Panc1 (cell line): ENCODE results near the gene CCDC107. TPM values are rescaled to one million over a fixed set of nuclear protein-coding genes. Genes with fewer than 3 reads are reported as not detected.

ENCODE experiments used
- ATAC-seq: fragments of 200-7000 bp; cut with Tn5 transposase; 2 replicates; pipeline ENCODE4 v1.9.1; 2020; ENCODE audit warnings: mild to moderate bottlenecking, moderate library complexity
- BruUV-seq: library from RNA; stranded (reverse); fragments of 400-500 nt; replicated peaks from 2 replicates; lab custom pipeline; 2021; lab: Mats Ljungman, UMichigan
- CTCF ChIA-PET: fragments of 300-600 bp; sonication (Branson Sonifier 250); formaldehyde crosslinking; loops from one replicate; lab custom pipeline; 2022; ENCODE audit warnings: antibody characterized with exemption; lab: Charles Lee
- POLR2A ChIA-PET: fragments of 300-600 bp; sonication (Branson Sonifier 250); formaldehyde crosslinking; loops from one replicate; lab custom pipeline; 2022; ENCODE audit warnings: antibody characterized with exemption; lab: Charles Lee
- DNase-seq: peaks from one replicate; pipeline ENCODE4 v3.0.0-alpha.2; 2010; ENCODE audit warnings: low read depth, low spot score
- H3K27ac ChIP-seq: 2 replicates; pipeline ENCODE4 v1.5.1; 2011; ENCODE audit warnings: mild to moderate bottlenecking, low read length, inconsistent platforms
- H3K27me3 ChIP-seq: fragments of 200-500 bp; sonication (Bioruptor generic); 2 replicates; pipeline ENCODE4 v1.6.0; 2014; ENCODE audit warnings: low read length, inconsistent platforms; ENCODE audit not compliant: control insufficient read depth, insufficient read depth
- H3K36me3 ChIP-seq: fragments of 200-500 bp; sonication (Bioruptor generic); 2 replicates; pipeline ENCODE4 v1.5.1; 2014; ENCODE audit warnings: inconsistent platforms, mild to moderate bottlenecking, low read length, moderate library complexity; ENCODE audit not compliant: control insufficient read depth, insufficient read depth
- H3K4me1 ChIP-seq: 2 replicates; pipeline ENCODE4 v1.5.1; 2011; ENCODE audit warnings: inconsistent platforms, mild to moderate bottlenecking, low read length, moderate library complexity; ENCODE audit not compliant: control insufficient read depth, insufficient read depth
- H3K4me3 ChIP-seq, 2 experiments: 2 replicates each; pipeline ENCODE4 v1.5.1; 2011 to 2012; ENCODE audit warnings: low read depth in 2 of 2, low read length in 2 of 2, mild to moderate bottlenecking in 2 of 2, inconsistent platforms in 1 of 2, moderate library complexity in 1 of 2
- H3K9me3 ChIP-seq: fragments of 200-500 bp; sonication (Bioruptor generic); 2 replicates; pipeline ENCODE4 v1.5.1; 2014; ENCODE audit warnings: low read depth, mild to moderate bottlenecking, inconsistent platforms, low read length, moderate library complexity; ENCODE audit not compliant: control insufficient read depth, insufficient read depth
- POLR2AphosphoS5 ChIP-seq: IDR thresholded peaks from 2 replicates; pipeline ENCODE4 v1.6.1; 2012; ENCODE audit warnings: mild to moderate bottlenecking, low read depth, low read length, moderate library complexity
- REST ChIP-seq, 2 experiments: IDR thresholded peaks; 2 replicates each; pipeline ENCODE4 v1.6.1; 2011 to 2012; ENCODE audit warnings: low read depth in 2 of 2, control low read depth in 1 of 2, low read length in 1 of 2, mild to moderate bottlenecking in 1 of 2, moderate library complexity in 1 of 2; ENCODE audit not compliant: insufficient read depth in 1 of 2
- SIN3A ChIP-seq: IDR thresholded peaks from 2 replicates; pipeline ENCODE4 v1.6.1; 2012; ENCODE audit warnings: low read depth, mild to moderate bottlenecking, low read length, moderate library complexity, borderline replicate concordance; ENCODE audit not compliant: insufficient read depth
- TCF7L2 ChIP-seq: IDR thresholded peaks from 2 replicates; pipeline ENCODE4 v1.6.1; 2011; ENCODE audit warnings: mild to moderate bottlenecking, low read depth, low read length, inconsistent platforms
- in situ Hi-C: cut with HindIII; loops from 2 replicates; pipeline ENCODE4 v1.10.0; 2016; ENCODE audit warnings: low sequenced_read_pairs, low pct_unique_long_range_greater_than_20kb
- intact Hi-C: fragments of 100-400 bp; cut with micrococcal nuclease; formaldehyde crosslinking; loops from one replicate; pipeline ENCODE4 v1.10.0; 2022; ENCODE audit not compliant: unreplicated experiment
- total RNA-seq: library from RNA; stranded (reverse); gene quantifications from one replicate; pipeline ENCODE4 v1.2.1, GENCODE V29; 2021; ENCODE audit not compliant: unreplicated experiment
- TF ChIP-seq, protein P1 (sequence below): fragments of 450-650 bp; IDR thresholded peaks from 2 replicates; pipeline ENCODE4 v1.5.1; 2017; ENCODE audit warnings: mild to moderate bottlenecking

Gene CCDC107
- total RNA-seq, 1 experiment from 2014 or later, result 39.9 TPM

DNA sequence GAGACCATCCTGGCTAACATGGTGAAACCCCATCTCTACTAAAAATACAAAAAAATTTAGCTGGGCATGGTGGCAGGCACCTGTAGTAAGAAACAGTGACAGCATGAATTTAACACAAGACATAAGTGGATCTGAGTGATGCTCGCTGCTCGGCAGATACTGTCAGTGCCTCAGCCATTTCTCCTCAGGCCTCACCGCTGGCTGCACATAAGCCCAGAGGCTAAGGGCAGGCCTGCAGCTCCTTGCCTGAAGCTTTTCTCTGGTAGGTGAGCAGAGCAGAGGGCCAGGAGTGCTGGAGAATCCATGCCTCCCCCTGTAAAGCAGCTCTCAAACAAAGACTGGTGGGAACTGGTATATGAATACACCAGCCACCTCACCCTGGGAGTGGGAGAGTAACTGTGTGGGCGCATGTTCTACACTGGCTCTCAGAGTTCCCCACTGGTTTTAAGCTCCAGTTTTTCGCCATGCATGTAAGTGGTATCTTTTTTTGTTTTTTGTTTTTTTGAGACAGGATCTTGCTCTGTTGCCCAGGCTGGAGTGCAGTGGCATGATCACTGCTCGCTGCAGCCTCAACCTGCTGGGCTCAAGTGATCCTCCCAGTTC lies 29.6 kb upstream of the CCDC107 start:
- no peaks in the 10 kb centered on the region for H3K36me3 ChIP-seq
- intact Hi-C loops (no loop called here), in situ Hi-C loops (no loop called here)
- no peak overlapping the region for H3K4me3 ChIP-seq
- no peak overlapping the region for H3K27ac ChIP-seq
- ChIA-PET CTCF (interaction anchor here (0.9 kb wide), 1 partner anchor 16 kb away, joined by 3 read pairs; no protein-coding TSS in a partner anchor), POLR2A (interaction anchor here (0.6 kb wide), 2 partner anchors 62 to 347 kb away, joined by 3 to 6 read pairs; no protein-coding TSS in a partner anchor)
- no peaks in the 10 kb centered on the region for H3K4me1 ChIP-seq
- BruUV-seq, result no TSS peak
- no peaks in the 10 kb centered on the region for H3K9me3 ChIP-seq
- DNase-seq (no peak), ATAC-seq (no peak)
- no peaks in the 10 kb centered on the region for H3K27me3 ChIP-seq
- no peak for TF ChIP-seq SIN3A
- TF ChIP-seq REST (IDR thresholded peaks at IDR 0.05; ENCODE audit: insufficient read depth in 1 of 2, low read depth in 2 of 2, low read length in 1 of 2), result no peak
- no peak for TF ChIP-seq TCF7L2

- H3K4me1 ChIP-seq, result 0 out of 2 replicates have a peak, but pooled peaks cover 1% of the 10 kb centered on the region
- no peak for DNase-seq
- H3K36me3 ChIP-seq, result no peaks in the 10 kb centered on the region
- ChIA-PET CTCF (interaction anchor here (0.9 to 1.7 kb wide), 2 partner anchors 18 to 26 kb away, joined by 3 read pairs; no protein-coding TSS in a partner anchor), POLR2A (interaction anchor here (0.5 to 0.6 kb wide), 2 partner anchors 29 to 102 kb away, joined by 3 to 9 read pairs; partner anchors contain the start of gene CCDC107)
- H3K27ac ChIP-seq, result no peak overlapping the region
- intact Hi-C loops (no loop called here), in situ Hi-C loops (no loop called here)
- BruUV-seq, result no TSS peak
- H3K4me3 ChIP-seq, result no peak overlapping the region
- TF ChIP-seq SIN3A (no peak), REST (IDR thresholded peaks at IDR 0.05; ENCODE audit: insufficient read depth in 1 of 2, low read depth in 2 of 2, low read length in 1 of 2) (no peak), POLR2AphosphoS5 (no peak), TCF7L2 (no peak)
- TF ChIP-seq, protein P1, sequence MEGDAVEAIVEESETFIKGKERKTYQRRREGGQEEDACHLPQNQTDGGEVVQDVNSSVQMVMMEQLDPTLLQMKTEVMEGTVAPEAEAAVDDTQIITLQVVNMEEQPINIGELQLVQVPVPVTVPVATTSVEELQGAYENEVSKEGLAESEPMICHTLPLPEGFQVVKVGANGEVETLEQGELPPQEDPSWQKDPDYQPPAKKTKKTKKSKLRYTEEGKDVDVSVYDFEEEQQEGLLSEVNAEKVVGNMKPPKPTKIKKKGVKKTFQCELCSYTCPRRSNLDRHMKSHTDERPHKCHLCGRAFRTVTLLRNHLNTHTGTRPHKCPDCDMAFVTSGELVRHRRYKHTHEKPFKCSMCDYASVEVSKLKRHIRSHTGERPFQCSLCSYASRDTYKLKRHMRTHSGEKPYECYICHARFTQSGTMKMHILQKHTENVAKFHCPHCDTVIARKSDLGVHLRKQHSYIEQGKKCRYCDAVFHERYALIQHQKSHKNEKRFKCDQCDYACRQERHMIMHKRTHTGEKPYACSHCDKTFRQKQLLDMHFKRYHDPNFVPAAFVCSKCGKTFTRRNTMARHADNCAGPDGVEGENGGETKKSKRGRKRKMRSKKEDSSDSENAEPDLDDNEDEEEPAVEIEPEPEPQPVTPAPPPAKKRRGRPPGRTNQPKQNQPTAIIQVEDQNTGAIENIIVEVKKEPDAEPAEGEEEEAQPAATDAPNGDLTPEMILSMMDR, result no peak
- ATAC-seq, result no peak
- H3K27me3 ChIP-seq, result no peaks in the 10 kb centered on the region
- no peaks in the 10 kb centered on the region for H3K9me3 ChIP-seq
These were observed 28.5 kb upstream of the CCDC107 start for GRCh38 chr9:35629597-35629996.
